Immature natural killer cell (primary cell): Measurements from ENCODE around the gene MYOD1. TPM values are rescaled to one million over a fixed set of nuclear protein-coding genes. Genes with fewer than 3 reads are reported as not detected.

Experiments used
- DNase-seq, 3 donors: peaks; one replicate each; pipeline ENCODE4 v3.0.0; 2022; ENCODE audit warnings: mixed read lengths in 1 of 3
- H3K27ac Mint-ChIP-seq, 6 donors: one replicate each; pipeline ENCODE4 v1.8.0; 2020; ENCODE audit warnings: mixed read lengths in 6 of 6, mild to moderate bottlenecking in 5 of 6, inconsistent platforms in 4 of 6, moderate library complexity in 3 of 6
- H3K27me3 Mint-ChIP-seq, 3 donors: one replicate each; pipeline ENCODE4 v1.8.0; 2020 to 2021; ENCODE audit warnings: low read depth in 3 of 3, mild to moderate bottlenecking in 3 of 3, mixed read lengths in 3 of 3, moderate library complexity in 3 of 3, inconsistent platforms in 1 of 3
- H3K36me3 Mint-ChIP-seq, 3 donors: one replicate each; pipeline ENCODE4 v1.8.0; 2020; ENCODE audit warnings: mixed read lengths in 3 of 3, inconsistent platforms in 2 of 3, mild to moderate bottlenecking in 2 of 3
- H3K4me1 Mint-ChIP-seq, 2 donors: one replicate each; pipeline ENCODE4 v1.8.0; 2020; ENCODE audit warnings: inconsistent platforms in 2 of 2, mild to moderate bottlenecking in 2 of 2, mixed read lengths in 2 of 2, moderate library complexity in 1 of 2
- H3K4me3 Mint-ChIP-seq, 5 donors: one replicate each; pipeline ENCODE4 v1.8.0; 2020; ENCODE audit warnings: mild to moderate bottlenecking in 5 of 5, mixed read lengths in 5 of 5, inconsistent platforms in 3 of 5, moderate library complexity in 3 of 5
- H3K9me3 Mint-ChIP-seq, 6 donors: one replicate each; pipeline ENCODE4 v1.8.0; 2020; ENCODE audit warnings: mild to moderate bottlenecking in 6 of 6, mixed read lengths in 6 of 6, inconsistent platforms in 4 of 6, moderate library complexity in 3 of 6
- polyA plus RNA-seq, 3 donors: library from polyadenylated mRNA; unstranded; fragments of 300-500 nt; fragmentation: Illumina TruSeq; gene quantifications; one replicate each; pipeline ENCODE4 v1.2.3, GENCODE V29; 2021

MYOD1 gene
- polyA plus RNA-seq, 3 donors from 2014 or later, result not detected

- H3K9me3 Mint-ChIP-seq, result no peaks in the 10 kb centered on the region
- H3K27ac Mint-ChIP-seq, result no peak overlapping the region
- no peaks in the 10 kb centered on the region for H3K4me1 Mint-ChIP-seq
- H3K4me3 Mint-ChIP-seq, result no peak overlapping the region
- peaks cover 4 to 27% (median 24%) of the 10 kb centered on the region in 3 donors for H3K27me3 Mint-ChIP-seq
- DNase-seq, result no peak
- no peaks in the 10 kb centered on the region for H3K36me3 Mint-ChIP-seq
Observed at GRCh38 chr11:17695454-17696441, 23.6 kb upstream of the MYOD1 start.

GRCh38 chr11:17696741-17697140 lies 22.6 kb upstream of the MYOD1 start:
- no peak overlapping the region for H3K4me3 Mint-ChIP-seq
- no peaks in the 10 kb centered on the region for H3K36me3 Mint-ChIP-seq
- DNase-seq, result no peak
- H3K27me3 Mint-ChIP-seq, result peaks cover 2 to 28% (median 24%) of the 10 kb centered on the region in 3 donors
- no peak overlapping the region for H3K27ac Mint-ChIP-seq
- H3K4me1 Mint-ChIP-seq, result no peaks in the 10 kb centered on the region
- H3K9me3 Mint-ChIP-seq, result no peaks in the 10 kb centered on the region

DNA sequence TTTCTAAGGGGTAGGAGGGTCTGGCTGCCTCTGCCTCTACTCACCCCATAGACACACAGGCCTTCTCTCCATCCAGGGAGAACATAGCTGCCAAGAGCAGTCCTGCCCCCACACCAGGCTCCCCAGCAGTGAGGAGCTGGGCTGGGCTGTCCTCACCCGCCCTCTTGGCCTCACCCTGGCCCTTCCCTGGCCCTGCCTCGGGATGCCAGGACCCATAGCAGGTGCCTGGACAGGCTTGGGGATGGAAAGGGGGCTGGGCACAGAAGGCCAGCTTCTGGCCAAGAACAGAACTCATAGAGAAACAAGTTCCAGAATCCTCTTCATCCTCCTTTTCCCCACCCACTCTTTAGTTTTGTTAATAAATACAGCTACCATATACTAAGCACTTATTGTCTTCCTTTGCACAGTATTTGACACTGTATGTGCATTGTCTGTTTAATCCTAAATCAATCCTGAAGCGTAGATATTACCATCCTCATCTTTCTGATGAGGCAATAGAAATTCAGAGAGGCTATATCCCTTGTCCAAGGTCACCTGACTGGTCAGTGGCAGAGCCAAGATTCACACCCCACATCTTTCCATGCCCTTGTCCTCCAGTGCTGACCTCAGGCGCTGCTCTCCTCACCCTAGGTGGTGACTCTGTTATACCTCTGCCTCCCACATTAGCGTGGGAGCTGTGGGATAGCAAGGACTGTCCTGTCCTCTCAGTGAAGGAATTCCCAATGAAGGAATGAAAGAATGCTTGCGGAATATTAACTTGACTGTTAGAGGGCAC lies 22.0 kb upstream of the MYOD1 start:
- H3K36me3 Mint-ChIP-seq, result no peaks in the 10 kb centered on the region
- no peak overlapping the region for H3K4me3 Mint-ChIP-seq
- H3K9me3 Mint-ChIP-seq, result no peaks in the 10 kb centered on the region
- H3K27me3 Mint-ChIP-seq, result peaks cover 2 to 24% (median 24%) of the 10 kb centered on the region in 3 donors
- DNase-seq, result no peak
- no peak overlapping the region for H3K27ac Mint-ChIP-seq
- H3K4me1 Mint-ChIP-seq, result no peaks in the 10 kb centered on the region

GRCh38 chr11:17699147-17700114 lies 19.9 kb upstream of the MYOD1 start:
- Mint-ChIP-seq H3K36me3 (no peaks in the 10 kb centered on the region), H3K4me1 (no peaks in the 10 kb centered on the region), H3K4me3 (no peak overlapping the region), H3K27me3 (peaks cover 2 to 20% (median 17%) of the 10 kb centered on the region in 3 donors), H3K9me3 (no peaks in the 10 kb centered on the region), H3K27ac (no peak overlapping the region)
- DNase-seq, result no peak

DNA sequence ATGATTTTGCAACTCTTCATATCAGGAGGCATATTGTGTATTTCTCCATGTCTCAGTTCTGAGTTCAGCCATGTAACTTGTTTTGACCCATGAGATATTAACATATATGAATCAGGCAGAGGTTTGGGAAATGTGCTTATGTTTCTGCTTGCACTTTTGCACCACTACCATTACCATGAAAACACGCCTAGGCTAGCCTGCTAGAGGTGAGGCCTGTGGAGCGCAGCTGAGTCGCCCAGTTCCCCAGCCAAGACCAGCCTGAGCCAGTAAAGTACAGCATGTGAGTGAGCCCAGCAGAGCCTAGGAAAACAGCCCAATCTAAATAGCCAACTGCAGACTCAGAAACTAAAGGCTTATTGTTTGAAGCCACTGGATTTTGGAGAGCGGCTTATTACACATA lies 18.4 kb upstream of the MYOD1 start:
- Mint-ChIP-seq H3K4me3 (no peak overlapping the region), H3K27me3 (peaks cover 2 to 17% (median 9%) of the 10 kb centered on the region in 3 donors), H3K27ac (no peak overlapping the region)

GRCh38 chr11:17702876-17703275 lies 16.5 kb upstream of the MYOD1 start:
- H3K36me3 Mint-ChIP-seq, result no peaks in the 10 kb centered on the region
- H3K27me3 Mint-ChIP-seq, result peaks cover 2 to 13% (median 2%) of the 10 kb centered on the region in 3 donors
- H3K27ac Mint-ChIP-seq, result no peak overlapping the region
- H3K4me1 Mint-ChIP-seq, result no peaks in the 10 kb centered on the region
- DNase-seq, result no peak
- H3K4me3 Mint-ChIP-seq, result no peak overlapping the region
- H3K9me3 Mint-ChIP-seq, result no peaks in the 10 kb centered on the region

More for the DNA sequence above, 18.4 kb upstream of the MYOD1 start:
- H3K4me1 Mint-ChIP-seq, result no peaks in the 10 kb centered on the region
- no peaks in the 10 kb centered on the region for H3K36me3 Mint-ChIP-seq
- no peak for DNase-seq
- no peaks in the 10 kb centered on the region for H3K9me3 Mint-ChIP-seq

DNA sequence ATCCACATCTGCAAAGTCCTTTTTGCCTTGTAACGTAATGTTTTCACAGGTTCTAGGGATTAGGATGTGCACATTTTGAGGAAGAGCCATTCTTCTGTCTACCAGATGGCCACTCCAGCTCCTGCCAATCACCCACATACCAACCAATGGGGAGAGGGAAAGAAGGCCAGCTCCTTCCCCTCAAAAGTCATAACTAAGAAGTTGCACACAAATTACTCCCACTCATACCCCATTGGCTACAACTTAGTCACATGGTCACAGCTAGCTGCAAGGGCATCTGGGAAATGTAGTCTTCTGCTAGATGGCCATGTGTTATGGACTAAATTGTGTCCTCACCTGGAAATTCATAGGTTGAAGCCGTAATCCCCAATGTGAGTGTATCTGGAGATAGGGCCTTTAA lies 15.4 kb upstream of the MYOD1 start:
- Mint-ChIP-seq H3K36me3 (no peaks in the 10 kb centered on the region), H3K4me3 (no peak overlapping the region), H3K27ac (no peak overlapping the region), H3K4me1 (no peaks in the 10 kb centered on the region), H3K27me3 (peaks cover 0 to 13% (median 2%) of the 10 kb centered on the region in 3 donors), H3K9me3 (no peaks in the 10 kb centered on the region)
- DNase-seq, result no peak

DNA sequence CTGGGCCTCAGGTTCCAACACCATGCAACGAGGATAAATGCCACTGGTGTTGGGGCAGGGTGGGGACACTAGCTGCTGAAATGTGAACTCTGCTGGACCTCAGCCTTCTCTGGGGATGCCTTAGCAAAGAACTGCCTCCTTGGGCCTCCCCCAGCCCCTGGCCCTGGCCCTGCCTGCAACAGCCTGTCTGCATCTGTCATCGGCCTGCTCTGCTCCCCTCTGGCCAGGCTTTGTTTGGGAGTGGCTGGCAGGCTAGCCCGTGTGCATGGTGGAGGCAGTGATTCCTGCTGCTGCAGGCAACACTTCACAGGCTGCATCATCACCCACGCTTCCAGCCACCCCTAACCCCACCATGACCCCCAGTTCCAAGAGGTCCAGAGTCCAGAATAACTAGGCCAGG lies 11.5 kb upstream of the MYOD1 start:
- Mint-ChIP-seq H3K9me3 (no peaks in the 10 kb centered on the region), H3K27ac (no peak overlapping the region), H3K4me3 (no peak overlapping the region), H3K4me1 (no peaks in the 10 kb centered on the region), H3K36me3 (no peaks in the 10 kb centered on the region), H3K27me3 (peaks cover 0 to 11% (median 2%) of the 10 kb centered on the region in 3 donors)
- no peak for DNase-seq

- H3K36me3 Mint-ChIP-seq, result no peaks in the 10 kb centered on the region
- no peak for DNase-seq
- no peak overlapping the region for H3K27ac Mint-ChIP-seq
- H3K4me1 Mint-ChIP-seq, result no peaks in the 10 kb centered on the region
- H3K9me3 Mint-ChIP-seq, result no peaks in the 10 kb centered on the region
- no peak overlapping the region for H3K4me3 Mint-ChIP-seq
- peaks cover 0 to 2% (median 2%) of the 10 kb centered on the region in 3 donors for H3K27me3 Mint-ChIP-seq
Observed at GRCh38 chr11:17711836-17712235, 7.5 kb upstream of the MYOD1 start.

DNA sequence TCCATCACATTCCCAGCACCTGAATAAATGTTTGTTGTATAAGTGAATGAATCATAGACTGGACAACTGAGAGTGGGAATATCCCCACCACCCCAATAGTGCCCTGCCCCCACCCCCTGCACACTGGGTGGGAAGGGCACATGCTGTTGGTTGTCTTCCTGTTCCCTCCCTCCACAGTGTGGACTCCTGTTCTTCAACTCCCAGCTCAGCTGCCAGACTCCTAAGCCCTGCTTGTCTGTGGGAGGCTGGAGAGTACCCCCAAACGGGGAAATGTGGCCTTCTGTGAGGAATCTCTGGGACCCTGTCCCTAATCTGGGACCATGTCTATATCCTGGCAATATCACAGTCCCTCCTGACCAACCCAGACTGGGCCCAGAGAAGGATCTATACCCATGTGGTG lies 5.5 kb upstream of the MYOD1 start:
- no peaks in the 10 kb centered on the region for H3K4me1 Mint-ChIP-seq
- no peak for DNase-seq
- peaks cover 0 to 4% (median 2%) of the 10 kb centered on the region in 3 donors for H3K27me3 Mint-ChIP-seq
- no peaks in the 10 kb centered on the region for H3K9me3 Mint-ChIP-seq
- no peak overlapping the region for H3K4me3 Mint-ChIP-seq
- no peak overlapping the region for H3K27ac Mint-ChIP-seq
- no peaks in the 10 kb centered on the region for H3K36me3 Mint-ChIP-seq

DNA sequence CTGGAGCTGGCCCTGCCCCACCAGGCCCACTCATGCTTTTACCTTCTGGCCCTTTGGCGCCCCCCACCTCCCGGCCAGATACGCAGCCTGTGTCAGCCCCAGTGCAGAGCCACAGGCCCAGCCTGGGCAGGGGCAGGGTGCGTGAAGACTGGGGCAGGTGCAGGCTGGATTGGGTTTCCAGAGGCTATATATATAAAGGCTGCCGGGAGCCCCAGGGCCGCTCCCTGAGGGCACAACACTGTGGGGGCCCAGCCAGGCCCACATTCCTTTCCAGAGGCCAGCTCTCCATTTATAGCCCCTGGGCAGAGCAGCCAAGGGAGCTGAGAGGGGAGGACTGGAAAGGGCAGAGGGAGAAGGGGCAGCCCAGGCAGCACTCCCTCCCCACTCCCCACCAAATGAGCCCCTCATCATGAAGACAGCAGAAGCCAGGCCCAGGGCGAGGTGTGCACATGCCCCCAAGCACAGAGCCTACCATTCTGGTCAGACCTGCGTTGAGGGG lies 5.0 kb upstream of the MYOD1 start:
- no peak for DNase-seq
- Mint-ChIP-seq H3K27ac (no peak overlapping the region), H3K4me3 (no peak overlapping the region), H3K27me3 (peaks cover 2 to 4% (median 2%) of the 10 kb centered on the region in 3 donors), H3K9me3 (no peaks in the 10 kb centered on the region), H3K36me3 (no peaks in the 10 kb centered on the region), H3K4me1 (no peaks in the 10 kb centered on the region)

DNA sequence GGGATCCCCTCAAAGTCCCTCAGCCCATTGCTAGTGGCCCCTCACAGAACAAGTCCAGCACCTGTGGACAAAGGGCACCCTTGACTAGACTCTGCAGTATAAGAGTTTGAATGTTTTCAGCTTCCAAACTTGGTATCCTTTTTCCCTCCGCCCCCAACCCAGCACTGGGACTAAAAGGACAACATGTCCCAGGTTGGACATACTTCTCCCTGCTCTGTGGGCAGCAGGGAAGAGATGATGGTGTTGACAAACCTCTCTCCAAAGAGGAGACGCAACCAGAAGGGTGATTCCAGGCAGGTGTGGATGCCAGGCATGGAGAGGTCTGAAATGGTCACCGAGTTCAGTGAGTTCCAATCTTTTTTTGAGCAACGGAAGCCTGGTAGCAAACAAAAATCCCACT lies 4.5 kb upstream of the MYOD1 start:
- Mint-ChIP-seq H3K27ac (no peak overlapping the region), H3K27me3 (peaks cover 2% of the 10 kb centered on the region in 3 donors), H3K36me3 (no peaks in the 10 kb centered on the region), H3K4me3 (no peak overlapping the region), H3K9me3 (no peaks in the 10 kb centered on the region), H3K4me1 (no peaks in the 10 kb centered on the region)
- DNase-seq, result no peak

DNA sequence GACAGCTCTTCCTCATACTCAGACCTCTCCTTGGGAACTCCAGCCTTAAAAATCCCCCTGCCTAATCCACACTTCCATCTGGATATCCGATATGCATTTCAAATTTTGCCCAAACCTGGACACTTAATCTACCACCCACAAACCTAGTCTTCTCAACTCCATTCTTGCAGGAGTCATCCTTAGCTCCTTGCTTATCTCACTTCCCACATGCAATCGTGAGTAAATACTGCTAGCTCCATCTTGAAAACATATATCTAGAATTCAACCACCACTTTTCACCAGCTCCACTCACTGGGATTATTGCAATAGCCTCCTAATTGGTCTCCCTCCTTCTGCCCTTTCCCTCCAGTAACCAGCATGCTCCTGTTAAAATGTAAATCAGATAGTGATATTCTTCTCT lies 2.6 kb upstream of the MYOD1 start:
- peaks cover 2% of the 10 kb centered on the region in 3 donors for H3K27me3 Mint-ChIP-seq
- no peaks in the 10 kb centered on the region for H3K9me3 Mint-ChIP-seq
- DNase-seq, result no peak
- no peak overlapping the region for H3K4me3 Mint-ChIP-seq
- no peaks in the 10 kb centered on the region for H3K4me1 Mint-ChIP-seq
- no peak overlapping the region for H3K27ac Mint-ChIP-seq
- H3K36me3 Mint-ChIP-seq, result no peaks in the 10 kb centered on the region
